Germinal center (tissue), 1 donor: ENCODE measurements around the gene ATP2A2.

ENCODE experiments used
- DNase-seq: peaks from one replicate; pipeline ENCODE4 v3.0.0; 2012; ENCODE audit warnings: mixed read lengths, low spot score

ATP2A2 gene

GRCh38 chr12:110262442-110263388 lies 18.3 kb upstream of the ATP2A2 start:
- DNase-seq: no peak

- DNase-seq: no peak
Observed at GRCh38 chr12:110266381-110266960, 14.6 kb upstream of the ATP2A2 start.

- no peak for DNase-seq
Observed at GRCh38 chr12:110266980-110267620, 13.9 kb upstream of the ATP2A2 start.

- DNase-seq: no peak
Observed at GRCh38 chr12:110269622-110270124, 11.4 kb upstream of the ATP2A2 start.

- DNase-seq: no peak
Observed at GRCh38 chr12:110270125-110270962, 10.7 kb upstream of the ATP2A2 start.

GRCh38 chr12:110271015-110271414 lies 10.0 kb upstream of the ATP2A2 start:
- no peak for DNase-seq

- no peak for DNase-seq
Observed at GRCh38 chr12:110277530-110278254, 3.4 kb upstream of the ATP2A2 start.

GRCh38 chr12:110278255-110278536 lies 2.9 kb upstream of the ATP2A2 start:
- DNase-seq: no peak

- no peak for DNase-seq
Observed at GRCh38 chr12:110279566-110280375, 1.3 kb upstream of the ATP2A2 start.

- DNase-seq: peak; percentile 71
Observed at GRCh38 chr12:110280392-110280778, 662 bp upstream of the ATP2A2 start.

GRCh38 chr12:110281549-110282299 lies 677 bp downstream of the ATP2A2 start:
- DNase-seq: peak; percentile 69

GRCh38 chr12:110282300-110282860 lies 1.3 kb downstream of the ATP2A2 start:
- no peak for DNase-seq

GRCh38 chr12:110282956-110283817 lies 2.1 kb downstream of the ATP2A2 start:
- no peak for DNase-seq

GRCh38 chr12:110284597-110284996 lies 3.5 kb downstream of the ATP2A2 start:
- no peak for DNase-seq

- DNase-seq: no peak
Observed at GRCh38 chr12:110286623-110287022, 5.6 kb downstream of the ATP2A2 start.

- no peak for DNase-seq
Observed at GRCh38 chr12:110287986-110288385, 6.9 kb downstream of the ATP2A2 start.

- no peak for DNase-seq
Observed at GRCh38 chr12:110289044-110289710, 8.1 kb downstream of the ATP2A2 start.

- DNase-seq: no peak
Observed at GRCh38 chr12:110289711-110290078, 8.6 kb downstream of the ATP2A2 start.
